ENCODE data around the gene IGF2R.

The IGF2R gene

DNA sequence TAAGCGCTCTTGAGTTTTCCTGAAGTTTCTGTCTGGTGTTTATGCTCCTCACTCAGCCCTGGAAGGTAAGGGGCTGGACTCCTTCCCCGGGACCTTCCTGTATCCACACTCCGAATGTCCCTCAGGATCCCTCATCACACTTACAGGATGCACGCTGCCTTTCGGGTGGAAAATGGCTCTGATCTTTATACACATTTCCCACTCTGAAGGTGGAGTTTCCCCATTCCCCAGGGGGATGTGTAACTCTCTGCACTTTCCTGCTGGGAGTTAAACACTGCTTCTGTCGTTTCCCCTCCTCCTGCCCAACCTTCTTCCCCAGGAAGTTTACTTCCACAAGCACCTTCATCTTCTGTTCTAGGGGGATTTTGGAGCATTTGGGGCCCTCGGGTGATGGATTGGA is 17.1 kb upstream of the IGF2R start:
- H3K27me3 ChIP-seq (ENCODE audit: insufficient read depth, low read length, poor library complexity), result no peaks in the 10 kb centered on the region
- no peak for DNase-seq
- H3K4me3 ChIP-seq (ENCODE audit: low read depth in 1 of 2, low read length in 2 of 2), result no peak overlapping the region
- H3K4me1 ChIP-seq (ENCODE audit: insufficient read depth, low read length), result no peaks in the 10 kb centered on the region
- H3K27ac ChIP-seq (ENCODE audit: low read length), result no peak overlapping the region
- H3K4me2 ChIP-seq (ENCODE audit: insufficient read depth, low read length), result no peak overlapping the region
- H3K9ac ChIP-seq (ENCODE audit: low read depth, low read length), result no peak overlapping the region
- no peak overlapping the region for H2AFZ ChIP-seq (ENCODE audit: low read depth, low read length)
- H3K9me3 ChIP-seq (ENCODE audit: insufficient read depth, low read length, severe bottlenecking), result no peaks in the 10 kb centered on the region
- ATAC-seq (ENCODE audit: insufficient read depth, low read depth), result no peak
- no peaks in the 10 kb centered on the region for H3K36me3 ChIP-seq (ENCODE audit: insufficient read depth, low read length)
- no peaks in the 10 kb centered on the region for H4K20me1 ChIP-seq (ENCODE audit: insufficient read depth, low read length)
- TF ChIP-seq EZH2 (IDR thresholded peaks at IDR 0.05; ENCODE audit: borderline replicate concordance, low read depth, low read length, severe bottlenecking), result no peak
- TF ChIP-seq, protein P1, sequence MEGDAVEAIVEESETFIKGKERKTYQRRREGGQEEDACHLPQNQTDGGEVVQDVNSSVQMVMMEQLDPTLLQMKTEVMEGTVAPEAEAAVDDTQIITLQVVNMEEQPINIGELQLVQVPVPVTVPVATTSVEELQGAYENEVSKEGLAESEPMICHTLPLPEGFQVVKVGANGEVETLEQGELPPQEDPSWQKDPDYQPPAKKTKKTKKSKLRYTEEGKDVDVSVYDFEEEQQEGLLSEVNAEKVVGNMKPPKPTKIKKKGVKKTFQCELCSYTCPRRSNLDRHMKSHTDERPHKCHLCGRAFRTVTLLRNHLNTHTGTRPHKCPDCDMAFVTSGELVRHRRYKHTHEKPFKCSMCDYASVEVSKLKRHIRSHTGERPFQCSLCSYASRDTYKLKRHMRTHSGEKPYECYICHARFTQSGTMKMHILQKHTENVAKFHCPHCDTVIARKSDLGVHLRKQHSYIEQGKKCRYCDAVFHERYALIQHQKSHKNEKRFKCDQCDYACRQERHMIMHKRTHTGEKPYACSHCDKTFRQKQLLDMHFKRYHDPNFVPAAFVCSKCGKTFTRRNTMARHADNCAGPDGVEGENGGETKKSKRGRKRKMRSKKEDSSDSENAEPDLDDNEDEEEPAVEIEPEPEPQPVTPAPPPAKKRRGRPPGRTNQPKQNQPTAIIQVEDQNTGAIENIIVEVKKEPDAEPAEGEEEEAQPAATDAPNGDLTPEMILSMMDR (IDR thresholded peaks at IDR 0.05; ENCODE audit: borderline replicate concordance, extremely low read depth, low read length, poor library complexity, severe bottlenecking), result no peak
- no peaks in the 10 kb centered on the region for H3K79me2 ChIP-seq (ENCODE audit: insufficient read depth, low read length)

DNA sequence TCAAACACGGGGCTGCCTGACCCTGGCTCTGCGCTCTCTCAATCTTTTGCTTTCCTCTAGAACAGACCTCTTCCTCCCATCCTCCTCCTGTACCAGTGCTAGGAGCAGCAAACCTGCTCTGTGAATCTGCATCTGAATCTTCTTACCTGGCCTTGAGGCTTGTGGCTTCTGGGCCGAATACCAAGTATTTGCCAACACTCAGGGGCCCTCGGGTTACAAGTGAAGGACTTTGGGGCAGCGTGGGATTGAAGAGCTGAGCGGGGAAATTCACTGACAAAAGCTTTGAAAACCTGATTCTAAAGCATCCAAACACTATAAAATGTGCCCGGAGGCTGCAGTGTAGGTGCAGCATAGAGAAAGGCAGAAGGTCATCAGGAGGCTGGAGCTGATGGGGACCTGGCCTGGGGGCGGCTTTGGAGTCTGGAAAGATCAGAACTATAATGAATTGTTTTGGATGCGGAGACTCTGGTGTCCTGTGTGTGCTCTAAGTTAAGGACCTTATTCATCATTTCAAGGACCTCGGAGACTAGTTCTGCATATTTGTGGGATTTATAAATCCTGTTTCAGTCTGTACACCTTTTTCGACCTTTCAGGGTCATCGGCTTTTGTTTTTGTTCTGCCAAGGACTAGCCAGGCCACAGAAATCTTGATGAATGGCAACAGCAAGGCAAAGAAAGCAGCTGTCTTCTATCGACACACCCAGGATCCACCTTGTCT is 16.4 kb upstream of the IGF2R start:
- Histone ChIP-seq H3K27me3 (ENCODE audit: insufficient read depth, low read length, poor library complexity) (no peaks in the 10 kb centered on the region), H3K4me1 (ENCODE audit: insufficient read depth, low read length) (no peaks in the 10 kb centered on the region), H2AFZ (ENCODE audit: low read depth, low read length) (no peak overlapping the region), H3K9me3 (ENCODE audit: insufficient read depth, low read length, severe bottlenecking) (no peaks in the 10 kb centered on the region), H3K4me2 (ENCODE audit: insufficient read depth, low read length) (no peak overlapping the region), H3K4me3 (ENCODE audit: low read depth in 1 of 2, low read length in 2 of 2) (no peak overlapping the region), H3K79me2 (ENCODE audit: insufficient read depth, low read length) (no peaks in the 10 kb centered on the region), H3K36me3 (ENCODE audit: insufficient read depth, low read length) (no peaks in the 10 kb centered on the region), H4K20me1 (ENCODE audit: insufficient read depth, low read length) (no peaks in the 10 kb centered on the region), H3K9ac (ENCODE audit: low read depth, low read length) (no peak overlapping the region), H3K27ac (ENCODE audit: low read length) (no peak overlapping the region)
- DNase-seq (no peak), ATAC-seq (ENCODE audit: insufficient read depth, low read depth) (no peak)
- TF ChIP-seq, protein P1 (IDR thresholded peaks at IDR 0.05; ENCODE audit: borderline replicate concordance, extremely low read depth, low read length, poor library complexity, severe bottlenecking), result no peak
- no peak for TF ChIP-seq EZH2 (IDR thresholded peaks at IDR 0.05; ENCODE audit: borderline replicate concordance, low read depth, low read length, severe bottlenecking)

GRCh38 chr6:159953091-159953601 is 15.7 kb upstream of the IGF2R start:
- Histone ChIP-seq H3K27me3 (ENCODE audit: insufficient read depth, low read length, poor library complexity) (no peaks in the 10 kb centered on the region), H3K36me3 (ENCODE audit: insufficient read depth, low read length) (no peaks in the 10 kb centered on the region), H3K4me3 (ENCODE audit: low read depth in 1 of 2, low read length in 2 of 2) (no peak overlapping the region), H3K9me3 (ENCODE audit: insufficient read depth, low read length, severe bottlenecking) (no peaks in the 10 kb centered on the region), H4K20me1 (ENCODE audit: insufficient read depth, low read length) (no peaks in the 10 kb centered on the region), H3K4me2 (ENCODE audit: insufficient read depth, low read length) (no peak overlapping the region), H3K79me2 (ENCODE audit: insufficient read depth, low read length) (no peaks in the 10 kb centered on the region), H3K4me1 (ENCODE audit: insufficient read depth, low read length) (no peaks in the 10 kb centered on the region), H3K27ac (ENCODE audit: low read length) (no peak overlapping the region), H2AFZ (ENCODE audit: low read depth, low read length) (no peak overlapping the region), H3K9ac (ENCODE audit: low read depth, low read length) (no peak overlapping the region)
- DNase-seq (no peak), ATAC-seq (ENCODE audit: insufficient read depth, low read depth) (no peak)
- TF ChIP-seq, protein P1 (IDR thresholded peaks at IDR 0.05; ENCODE audit: borderline replicate concordance, extremely low read depth, low read length, poor library complexity, severe bottlenecking), result no peak
- TF ChIP-seq EZH2 (IDR thresholded peaks at IDR 0.05; ENCODE audit: borderline replicate concordance, low read depth, low read length, severe bottlenecking), result no peak
